C4-2B (cell line): ENCODE data around the gene PHLDA3.
"Not testable (repeated sequence)": the region's sequence is repeated elsewhere in the genome, so short reads cannot be mapped to it uniquely, and the experiment has no call there.

Experiments
- H3K27ac ChIP-seq: fragments of 450-650 bp; 2 replicates; pipeline ENCODE4 v1.5.1; 2017
- ZFX ChIP-seq: fragments of 450-650 bp; IDR thresholded peaks from 2 replicates; pipeline ENCODE4 v1.6.1; 2017
- TF ChIP-seq, protein P1 (sequence below): fragments of 450-650 bp; conservative IDR thresholded peaks from 2 replicates; pipeline ENCODE4 v1.5.1; 2017; ENCODE audit warnings: mild to moderate bottlenecking

Gene PHLDA3

DNA sequence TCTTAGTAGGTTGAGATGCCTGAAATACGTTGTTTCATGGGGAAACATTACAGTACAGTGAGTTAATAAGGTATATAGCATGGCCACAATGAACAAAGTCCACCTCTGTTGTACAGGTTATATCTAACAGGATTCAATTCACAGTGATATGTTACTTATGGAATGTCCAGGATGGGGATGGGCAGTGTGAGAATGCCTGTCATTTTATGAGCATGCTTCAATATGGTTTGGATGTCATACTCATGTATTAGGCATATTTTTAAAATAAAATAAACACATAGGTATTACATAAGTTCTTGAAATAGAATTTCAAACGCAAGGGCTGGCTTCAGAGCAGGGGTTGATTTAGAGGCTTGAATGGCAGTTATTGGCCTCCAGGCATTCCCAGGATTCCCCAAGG, 6.1 kb upstream of the PHLDA3 start:
- H3K27ac ChIP-seq: no peak overlapping the region
- TF ChIP-seq, protein P1, sequence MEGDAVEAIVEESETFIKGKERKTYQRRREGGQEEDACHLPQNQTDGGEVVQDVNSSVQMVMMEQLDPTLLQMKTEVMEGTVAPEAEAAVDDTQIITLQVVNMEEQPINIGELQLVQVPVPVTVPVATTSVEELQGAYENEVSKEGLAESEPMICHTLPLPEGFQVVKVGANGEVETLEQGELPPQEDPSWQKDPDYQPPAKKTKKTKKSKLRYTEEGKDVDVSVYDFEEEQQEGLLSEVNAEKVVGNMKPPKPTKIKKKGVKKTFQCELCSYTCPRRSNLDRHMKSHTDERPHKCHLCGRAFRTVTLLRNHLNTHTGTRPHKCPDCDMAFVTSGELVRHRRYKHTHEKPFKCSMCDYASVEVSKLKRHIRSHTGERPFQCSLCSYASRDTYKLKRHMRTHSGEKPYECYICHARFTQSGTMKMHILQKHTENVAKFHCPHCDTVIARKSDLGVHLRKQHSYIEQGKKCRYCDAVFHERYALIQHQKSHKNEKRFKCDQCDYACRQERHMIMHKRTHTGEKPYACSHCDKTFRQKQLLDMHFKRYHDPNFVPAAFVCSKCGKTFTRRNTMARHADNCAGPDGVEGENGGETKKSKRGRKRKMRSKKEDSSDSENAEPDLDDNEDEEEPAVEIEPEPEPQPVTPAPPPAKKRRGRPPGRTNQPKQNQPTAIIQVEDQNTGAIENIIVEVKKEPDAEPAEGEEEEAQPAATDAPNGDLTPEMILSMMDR: no peak
- TF ChIP-seq ZFX: no peak

DNA sequence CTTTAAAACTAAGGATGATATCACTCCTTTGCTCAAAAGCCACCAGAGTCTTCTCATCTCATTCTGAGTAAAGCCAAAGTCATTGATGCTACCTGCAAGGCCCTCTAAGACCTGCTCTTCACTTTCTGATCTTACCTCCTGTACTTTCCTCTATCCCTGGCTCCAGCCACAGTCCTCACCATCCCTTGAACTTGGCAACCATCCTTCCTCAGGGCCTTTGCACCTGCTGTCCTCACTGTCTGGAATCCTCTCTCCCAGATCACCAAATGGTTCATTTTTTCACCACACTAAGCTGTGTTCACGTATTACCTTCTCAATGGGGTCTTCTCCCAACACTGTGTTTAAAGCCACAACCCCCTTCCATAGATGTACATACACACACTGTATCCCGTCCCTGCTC, 4.3 kb upstream of the PHLDA3 start:
- TF ChIP-seq, protein P1: no peak
- TF ChIP-seq ZFX: no peak
- no peak overlapping the region for H3K27ac ChIP-seq

DNA sequence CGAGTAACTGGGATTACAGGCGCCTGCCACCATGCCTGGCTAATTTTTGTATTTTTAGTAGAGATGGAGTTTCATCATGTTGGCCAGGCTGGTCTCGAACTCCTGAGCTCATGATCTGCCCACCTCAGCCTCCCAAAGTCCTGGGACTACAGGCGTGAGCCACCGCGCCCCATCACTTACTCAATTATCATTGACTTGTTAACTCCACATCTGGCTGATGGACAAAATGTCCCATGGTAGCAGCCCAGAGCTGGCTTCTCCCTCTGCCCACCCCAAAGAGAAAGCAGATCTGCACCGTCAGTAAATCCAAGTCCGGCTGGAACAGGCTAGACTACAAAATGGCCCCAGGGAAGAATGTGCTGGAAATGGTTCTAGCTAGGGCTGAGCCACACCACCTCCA, 3.3 kb upstream of the PHLDA3 start:
- not testable (repeated sequence) for H3K27ac ChIP-seq

DNA sequence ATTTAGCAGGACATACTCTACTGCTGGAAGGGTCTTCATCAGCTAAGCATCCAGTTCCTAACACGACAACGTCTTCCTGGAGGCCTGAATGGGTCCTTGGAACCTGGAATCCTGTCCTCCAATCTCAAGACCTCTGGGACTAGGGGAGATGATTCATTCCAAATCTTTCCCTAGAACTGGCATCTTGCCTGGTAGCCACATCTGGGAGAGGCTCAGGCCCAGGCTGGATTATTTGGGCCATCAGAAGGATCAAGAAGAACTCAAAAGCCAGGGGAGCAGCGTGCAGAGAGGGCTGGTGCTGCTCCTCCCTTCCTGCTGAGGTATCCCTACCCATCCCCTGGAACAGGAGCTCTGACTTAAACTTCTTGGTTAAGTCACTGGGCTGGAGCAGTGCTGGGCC, 2.8 kb upstream of the PHLDA3 start:
- no peak overlapping the region for H3K27ac ChIP-seq

DNA sequence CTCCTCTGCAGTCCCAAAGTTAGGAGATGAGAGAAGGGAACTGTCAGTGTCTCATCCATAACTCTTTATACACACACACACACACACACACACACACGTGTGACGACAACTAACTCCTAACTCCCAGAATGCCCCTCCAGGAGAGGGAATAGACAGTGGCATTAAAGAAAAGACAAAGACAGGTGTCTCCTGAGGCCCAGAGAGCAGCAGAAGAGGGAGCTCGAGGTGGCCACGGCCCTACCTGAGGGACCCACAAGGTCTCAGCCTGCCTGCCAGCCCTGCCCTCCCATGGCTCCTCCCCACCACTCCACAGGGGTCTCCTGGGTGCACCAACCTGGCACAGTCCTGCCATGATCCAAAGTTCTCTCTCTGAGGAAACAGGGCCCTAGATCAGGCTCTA, 1.6 kb upstream of the PHLDA3 start:
- H3K27ac ChIP-seq: no peak overlapping the region
- TF ChIP-seq, protein P1: no peak

More for the DNA sequence above, 2.8 kb upstream of the PHLDA3 start:
- TF ChIP-seq, protein P1: no peak
- no peak for TF ChIP-seq ZFX

DNA sequence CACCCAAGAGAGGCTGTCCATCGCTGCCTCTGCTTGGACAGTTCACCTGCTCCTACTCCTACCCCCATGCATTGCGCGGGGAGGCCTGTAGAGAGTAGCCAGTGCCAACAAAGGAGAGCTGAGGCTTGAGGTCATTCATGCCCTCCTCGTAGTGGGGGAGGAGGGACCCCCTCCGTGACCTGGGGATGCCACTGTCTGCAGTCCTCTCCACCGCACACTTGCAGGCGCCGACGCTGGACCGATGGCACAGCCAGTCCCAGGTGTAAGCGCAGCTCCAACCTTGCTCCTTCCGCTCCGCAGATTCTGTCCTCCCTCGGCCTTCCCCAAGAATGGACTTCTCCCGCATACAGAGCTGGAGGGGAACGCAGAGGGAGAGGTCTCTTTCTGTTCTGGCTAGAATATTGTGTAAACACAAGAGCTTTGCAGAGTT, 672 bp upstream of the PHLDA3 start:
- peak overlapping the region; percentile 84; the same call in 1 of the 2 replicates for H3K27ac ChIP-seq
- no peak for TF ChIP-seq ZFX
- TF ChIP-seq, protein P1: no peak

DNA sequence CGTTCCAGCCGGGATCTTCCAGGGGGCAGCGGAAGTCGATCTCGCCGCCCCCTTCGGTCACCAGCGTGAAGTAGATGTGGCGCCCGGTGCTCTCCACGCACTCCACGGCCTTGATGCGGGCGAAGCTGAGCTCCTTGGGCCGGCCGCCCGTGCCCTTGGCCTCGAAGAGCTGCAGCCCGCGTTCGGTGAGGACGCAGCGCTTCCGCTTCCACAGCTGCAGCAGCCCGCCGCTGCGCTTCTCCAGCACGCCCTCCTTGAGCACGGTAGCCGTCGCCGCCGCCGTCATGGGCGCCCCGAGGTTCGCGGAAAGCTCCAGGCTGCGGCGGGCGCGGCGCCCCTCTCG, 516 bp downstream of the PHLDA3 start:
- TF ChIP-seq, protein P1: no peak
- peak; percentile 82; the same call in 1 of the 2 replicates for TF ChIP-seq ZFX
- H3K27ac ChIP-seq: peak overlapping the region; percentile 84

DNA sequence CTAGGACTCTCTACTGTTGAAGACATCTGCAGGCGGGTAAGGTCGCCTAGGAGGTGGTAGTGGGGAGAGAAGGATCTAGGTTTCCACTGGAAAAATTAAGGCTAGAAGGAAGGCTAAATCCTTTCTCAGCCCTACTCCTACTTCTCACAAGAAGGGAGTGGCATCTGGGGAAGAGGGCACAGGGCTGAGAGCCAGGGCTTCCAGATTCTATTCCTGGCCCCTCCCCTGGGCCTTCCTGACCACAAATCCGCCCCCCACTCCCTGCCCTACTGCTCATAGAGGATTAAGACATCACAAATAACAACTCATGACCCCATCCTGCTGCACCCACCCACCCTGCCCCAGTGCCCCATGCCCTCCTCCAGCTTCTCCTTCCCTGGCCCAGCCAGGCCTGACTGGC, 2.5 kb downstream of the PHLDA3 start:
- H3K27ac ChIP-seq: no peak overlapping the region; the same call in 1 of the 2 replicates
- TF ChIP-seq, protein P1: no peak
- TF ChIP-seq ZFX: no peak
